ENCODE measurements around the gene ADAMTSL2.

Gene ADAMTSL2

DNA sequence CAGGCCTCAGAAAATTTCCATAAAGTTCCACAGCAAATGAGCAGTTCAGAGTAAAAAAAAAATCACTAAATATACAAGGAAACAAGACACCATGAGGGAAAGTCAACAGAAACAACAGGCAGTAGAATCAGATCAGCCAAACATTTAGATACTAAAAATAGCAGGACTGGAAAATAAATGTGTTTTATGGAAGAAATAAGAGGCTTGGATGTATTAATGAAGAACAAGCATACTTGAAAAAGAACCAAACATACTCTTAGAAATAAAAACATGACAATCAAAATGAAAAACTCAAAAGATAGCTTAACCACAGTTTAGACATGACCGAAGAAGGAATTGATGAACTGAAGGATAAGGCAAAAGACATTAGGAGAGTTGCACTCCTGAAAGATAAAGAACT lies 32.4 kb upstream of the ADAMTSL2 start:
- Histone ChIP-seq H3K4ac (ENCODE audit: low read length) (no peak overlapping the region), H3K4me2 (ENCODE audit: insufficient read depth, low read length, poor library complexity, severe bottlenecking) (no peak overlapping the region), H3K14ac (ENCODE audit: low read length) (no peak overlapping the region), H4K91ac (ENCODE audit: low read depth, low read length, poor library complexity) (no peak overlapping the region), H3K4me3 (ENCODE audit: low read length in 2 of 2) (no peak overlapping the region), H3K27ac (replicated peaks; ENCODE audit: low read length) (no peak overlapping the region), H2BK15ac (ENCODE audit: low read length) (no peak overlapping the region), H3K27me3 (ENCODE audit: control insufficient read depth in 3 of 3, insufficient read depth in 3 of 3, low read depth in 1 of 3, low read length in 3 of 3) (peaks cover 0 to 19% (median 3%) of the 10 kb centered on the region in 3 experiments), H3K79me1 (ENCODE audit: low read depth, low read length) (no peaks in the 10 kb centered on the region), H4K8ac (ENCODE audit: low read depth, low read length) (no peak overlapping the region), H2BK12ac (ENCODE audit: low read length) (no peak overlapping the region), H2AFZ (ENCODE audit: low read length) (no peak overlapping the region), H3K9me3 (replicated peaks in 1 of 2; ENCODE audit: control insufficient read depth in 2 of 2, insufficient read depth in 1 of 2, low read depth in 1 of 2, low read length in 2 of 2) (peaks cover 3% of the 10 kb centered on the region in 2 donors), H2AK5ac (ENCODE audit: low read depth, low read length) (no peak overlapping the region), H3K23ac (ENCODE audit: low read depth, low read length, poor library complexity) (no peak overlapping the region), H3K18ac (ENCODE audit: low read length) (no peak overlapping the region), H3K36me3 (replicated peaks in 1 of 2; ENCODE audit: control insufficient read depth in 2 of 2, insufficient read depth in 2 of 2, low read length in 2 of 2) (peaks cover 0 to 3% of the 10 kb centered on the region in 2 donors), H2BK120ac (ENCODE audit: low read depth, low read length) (no peak overlapping the region), H3K9ac (ENCODE audit: low read depth, low read length, poor library complexity) (no peak overlapping the region), H2BK5ac (ENCODE audit: low read length) (no peak overlapping the region), H3K4me1 (ENCODE audit: control insufficient read depth in 2 of 2, insufficient read depth in 1 of 2, low read depth in 1 of 2, low read length in 2 of 2) (peaks cover 3 to 11% of the 10 kb centered on the region in 2 donors)
- WGBS, 2 donors (ENCODE audit: extremely low coverage in 2 of 2, insufficient read length in 2 of 2, insufficient replicate concordance in 1 of 2): no CpG with 5 or more reads among the region's 1 CpG
- no peak for DNase-seq (ENCODE audit: low spot score)

DNA sequence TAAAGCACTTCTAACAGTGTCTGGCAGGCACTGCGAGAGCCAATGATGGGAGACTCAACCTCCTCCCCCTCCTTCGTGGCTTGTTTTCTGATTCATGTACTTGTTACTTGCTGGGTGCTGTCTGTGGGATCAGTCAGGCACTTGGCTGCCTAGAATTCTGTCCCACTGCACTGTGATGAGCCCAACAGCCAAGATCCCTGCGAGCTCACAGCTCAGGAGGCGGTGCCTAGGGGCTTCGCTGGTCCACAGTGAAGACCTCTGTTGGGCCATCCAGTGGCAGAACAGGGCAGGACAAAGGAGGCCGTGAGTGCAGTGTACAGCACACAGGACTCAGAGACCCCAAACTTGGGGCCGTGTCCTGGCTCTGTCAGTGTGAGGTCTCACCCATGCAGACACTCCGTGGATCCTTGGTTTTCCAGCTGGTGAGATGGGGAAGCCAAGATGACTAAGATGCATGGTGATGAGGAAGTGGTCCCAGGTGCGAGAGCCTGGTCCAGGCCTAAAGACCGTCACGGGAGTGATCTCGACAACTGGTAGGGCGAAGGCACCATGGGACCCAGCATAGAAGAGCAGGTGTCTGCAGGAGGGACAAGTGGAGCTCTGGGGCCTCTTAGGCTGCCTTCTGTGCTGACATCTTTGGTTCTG lies 29.2 kb upstream of the ADAMTSL2 start:
- Histone ChIP-seq H4K91ac (ENCODE audit: low read depth, low read length, poor library complexity) (no peak overlapping the region), H2AK5ac (ENCODE audit: low read depth, low read length) (no peak overlapping the region), H3K27me3 (ENCODE audit: control insufficient read depth in 3 of 3, insufficient read depth in 3 of 3, low read depth in 1 of 3, low read length in 3 of 3) (peaks cover 0 to 16% (median 0%) of the 10 kb centered on the region in 3 experiments), H3K36me3 (replicated peaks in 1 of 2; ENCODE audit: control insufficient read depth in 2 of 2, insufficient read depth in 2 of 2, low read length in 2 of 2) (no peaks in the 10 kb centered on the region), H2BK120ac (ENCODE audit: low read depth, low read length) (no peak overlapping the region), H3K14ac (ENCODE audit: low read length) (no peak overlapping the region), H3K23ac (ENCODE audit: low read depth, low read length, poor library complexity) (no peak overlapping the region), H3K4me3 (ENCODE audit: low read length in 2 of 2) (no peak overlapping the region), H3K27ac (replicated peaks; ENCODE audit: low read length) (no peak overlapping the region), H3K4me1 (ENCODE audit: control insufficient read depth in 2 of 2, insufficient read depth in 1 of 2, low read depth in 1 of 2, low read length in 2 of 2) (peaks cover 10 to 14% of the 10 kb centered on the region in 2 donors), H3K9ac (ENCODE audit: low read depth, low read length, poor library complexity) (no peak overlapping the region), H2AFZ (ENCODE audit: low read length) (no peak overlapping the region), H3K4me2 (ENCODE audit: insufficient read depth, low read length, poor library complexity, severe bottlenecking) (no peak overlapping the region), H2BK15ac (ENCODE audit: low read length) (peak overlapping the region; percentile 3), H3K79me1 (ENCODE audit: low read depth, low read length) (no peaks in the 10 kb centered on the region), H2BK12ac (ENCODE audit: low read length) (no peak overlapping the region), H4K8ac (ENCODE audit: low read depth, low read length) (no peak overlapping the region), H3K9me3 (replicated peaks in 1 of 2; ENCODE audit: control insufficient read depth in 2 of 2, insufficient read depth in 1 of 2, low read depth in 1 of 2, low read length in 2 of 2) (no peaks in the 10 kb centered on the region), H3K18ac (ENCODE audit: low read length) (peak overlapping the region; percentile 15), H3K4ac (ENCODE audit: low read length) (no peak overlapping the region), H2BK5ac (ENCODE audit: low read length) (no peak overlapping the region)
- WGBS, 2 donors (ENCODE audit: extremely low coverage in 2 of 2, insufficient read length in 2 of 2, insufficient replicate concordance in 1 of 2): no CpG with 5 or more reads among the region's 13 CpGs
- DNase-seq (ENCODE audit: low spot score): no peak

DNA sequence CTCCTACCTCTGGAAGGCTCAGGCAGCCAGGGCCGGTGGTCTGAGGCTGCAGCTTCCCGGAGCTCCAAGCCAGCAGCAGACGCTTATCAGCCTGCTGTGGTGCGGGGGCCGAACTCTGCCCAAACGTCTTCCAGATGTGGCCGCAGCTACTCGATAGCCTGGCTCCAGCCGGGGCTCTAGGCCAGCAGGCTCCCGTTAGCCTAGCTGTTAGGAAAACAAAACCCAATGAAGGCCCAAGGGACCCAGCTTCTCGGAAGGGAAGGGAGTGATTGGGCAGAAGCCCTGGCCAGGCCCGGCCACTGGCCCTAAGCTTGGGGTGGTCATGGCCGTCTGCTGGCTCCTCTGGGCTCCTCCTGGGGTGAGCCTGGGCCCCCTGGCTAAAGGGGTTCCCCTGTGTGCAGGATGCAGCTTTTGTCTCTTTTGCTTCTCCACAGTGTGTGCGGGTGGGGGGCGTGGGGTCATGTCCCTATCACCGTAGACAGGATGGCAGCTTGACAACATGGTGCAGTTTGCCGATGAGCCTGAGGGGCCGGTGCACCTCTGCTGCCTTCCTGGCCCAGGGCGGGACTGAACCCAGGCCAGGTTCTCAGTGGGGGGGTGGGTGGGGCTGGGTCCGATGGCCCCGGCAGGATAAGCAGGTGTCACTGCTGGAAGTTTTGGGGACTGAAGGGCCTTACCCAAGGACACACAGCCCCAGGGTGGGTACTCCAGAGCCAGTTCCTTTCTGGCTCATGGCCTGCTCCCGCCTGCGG lies 28.4 kb upstream of the ADAMTSL2 start:
- Histone ChIP-seq H3K23ac (ENCODE audit: low read depth, low read length, poor library complexity) (no peak overlapping the region), H3K79me1 (ENCODE audit: low read depth, low read length) (no peaks in the 10 kb centered on the region), H3K4me3 (ENCODE audit: low read length in 2 of 2) (no peak overlapping the region), H2BK120ac (ENCODE audit: low read depth, low read length) (no peak overlapping the region), H3K14ac (ENCODE audit: low read length) (peak overlapping the region; percentile 41), H3K27me3 (ENCODE audit: control insufficient read depth in 3 of 3, insufficient read depth in 3 of 3, low read depth in 1 of 3, low read length in 3 of 3) (peaks cover 0 to 16% (median 0%) of the 10 kb centered on the region in 3 experiments), H2AFZ (ENCODE audit: low read length) (no peak overlapping the region), H3K9ac (ENCODE audit: low read depth, low read length, poor library complexity) (no peak overlapping the region), H2AK5ac (ENCODE audit: low read depth, low read length) (peak overlapping the region; percentile 71), H2BK5ac (ENCODE audit: low read length) (no peak overlapping the region), H3K18ac (ENCODE audit: low read length) (peak overlapping the region; percentile 77), H4K8ac (ENCODE audit: low read depth, low read length) (no peak overlapping the region), H3K27ac (replicated peaks; ENCODE audit: low read length) (no peak overlapping the region), H3K36me3 (replicated peaks in 1 of 2; ENCODE audit: control insufficient read depth in 2 of 2, insufficient read depth in 2 of 2, low read length in 2 of 2) (no peaks in the 10 kb centered on the region), H3K4ac (ENCODE audit: low read length) (no peak overlapping the region), H3K4me1 (ENCODE audit: control insufficient read depth in 2 of 2, insufficient read depth in 1 of 2, low read depth in 1 of 2, low read length in 2 of 2) (peaks cover 10 to 14% of the 10 kb centered on the region in 2 donors), H2BK12ac (ENCODE audit: low read length) (no peak overlapping the region), H3K4me2 (ENCODE audit: insufficient read depth, low read length, poor library complexity, severe bottlenecking) (no peak overlapping the region), H3K9me3 (replicated peaks in 1 of 2; ENCODE audit: control insufficient read depth in 2 of 2, insufficient read depth in 1 of 2, low read depth in 1 of 2, low read length in 2 of 2) (no peaks in the 10 kb centered on the region), H2BK15ac (ENCODE audit: low read length) (peak overlapping the region; percentile 3), H4K91ac (ENCODE audit: low read depth, low read length, poor library complexity) (no peak overlapping the region)
- WGBS, 2 donors (ENCODE audit: extremely low coverage in 2 of 2, insufficient read length in 2 of 2, insufficient replicate concordance in 1 of 2): no CpG with 5 or more reads among the region's 23 CpGs
- DNase-seq (ENCODE audit: low spot score): no peak

DNA sequence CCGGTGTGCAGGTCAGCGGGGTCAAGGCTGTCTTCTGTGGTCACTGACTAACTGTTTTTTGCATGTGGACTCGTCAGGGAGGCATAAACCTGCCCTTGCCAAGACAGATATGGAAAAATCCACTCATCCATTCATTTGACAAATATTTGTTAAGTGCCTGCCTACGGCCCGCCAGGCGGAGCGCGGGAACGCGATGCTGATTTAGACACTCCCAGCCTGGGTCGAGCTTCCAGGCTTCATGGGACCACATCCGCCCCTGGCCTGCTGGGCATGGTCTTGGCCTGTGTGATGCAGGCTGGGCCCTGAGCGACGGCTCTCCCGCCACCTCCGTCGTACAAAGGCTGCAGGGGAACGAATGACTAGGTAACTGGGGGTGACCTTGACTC lies 27.9 kb upstream of the ADAMTSL2 start:
- Histone ChIP-seq H3K9me3 (replicated peaks in 1 of 2; ENCODE audit: control insufficient read depth in 2 of 2, insufficient read depth in 1 of 2, low read depth in 1 of 2, low read length in 2 of 2) (peaks cover 0 to 2% of the 10 kb centered on the region in 2 donors), H3K4me2 (ENCODE audit: insufficient read depth, low read length, poor library complexity, severe bottlenecking) (no peak overlapping the region), H3K79me1 (ENCODE audit: low read depth, low read length) (peaks cover under 1% of the 10 kb centered on the region), H4K8ac (ENCODE audit: low read depth, low read length) (no peak overlapping the region), H3K23ac (ENCODE audit: low read depth, low read length, poor library complexity) (no peak overlapping the region), H2BK5ac (ENCODE audit: low read length) (peak overlapping the region; percentile 39), H3K18ac (ENCODE audit: low read length) (peak overlapping the region; percentile 59), H2AK5ac (ENCODE audit: low read depth, low read length) (peak overlapping the region; percentile 14), H2BK15ac (ENCODE audit: low read length) (no peak overlapping the region), H3K9ac (ENCODE audit: low read depth, low read length, poor library complexity) (no peak overlapping the region), H4K91ac (ENCODE audit: low read depth, low read length, poor library complexity) (no peak overlapping the region), H3K4me1 (ENCODE audit: control insufficient read depth in 2 of 2, insufficient read depth in 1 of 2, low read depth in 1 of 2, low read length in 2 of 2) (peaks cover 10 to 14% of the 10 kb centered on the region in 2 donors), H3K4ac (ENCODE audit: low read length) (no peak overlapping the region), H3K14ac (ENCODE audit: low read length) (peak overlapping the region; percentile 38), H2BK12ac (ENCODE audit: low read length) (no peak overlapping the region), H3K36me3 (replicated peaks in 1 of 2; ENCODE audit: control insufficient read depth in 2 of 2, insufficient read depth in 2 of 2, low read length in 2 of 2) (peaks cover 0 to 1% of the 10 kb centered on the region in 2 donors), H3K4me3 (ENCODE audit: low read length in 2 of 2) (no peak overlapping the region), H3K27me3 (ENCODE audit: control insufficient read depth in 3 of 3, insufficient read depth in 3 of 3, low read depth in 1 of 3, low read length in 3 of 3) (peaks cover 0 to 16% (median 1%) of the 10 kb centered on the region in 3 experiments), H2AFZ (ENCODE audit: low read length) (no peak overlapping the region), H2BK120ac (ENCODE audit: low read depth, low read length) (no peak overlapping the region), H3K27ac (replicated peaks; ENCODE audit: low read length) (no peak overlapping the region)
- DNase-seq (ENCODE audit: low spot score): no peak
- no CpG with 5 or more reads among the region's 18 CpGs for WGBS, 2 donors (ENCODE audit: extremely low coverage in 2 of 2, insufficient read length in 2 of 2, insufficient replicate concordance in 1 of 2)
